GM19035 (cell line): ENCODE results near the gene LDHD.

Experiments
- ATAC-seq: cut with Tn5 transposase; IDR thresholded peaks from one replicate; pipeline ENCODE4 v1.9.1; 2021; ENCODE audit not compliant: unreplicated experiment

LDHD gene

GRCh38 chr16:75114946-75115825 lies 1.4 kb downstream of the LDHD start:
- no peak for ATAC-seq

GRCh38 chr16:75114179-75114945 lies 2.2 kb downstream of the LDHD start:
- no peak for ATAC-seq

- ATAC-seq, result no peak
Measured at GRCh38 chr16:75113541-75114121, 2.9 kb downstream of the LDHD start.

DNA sequence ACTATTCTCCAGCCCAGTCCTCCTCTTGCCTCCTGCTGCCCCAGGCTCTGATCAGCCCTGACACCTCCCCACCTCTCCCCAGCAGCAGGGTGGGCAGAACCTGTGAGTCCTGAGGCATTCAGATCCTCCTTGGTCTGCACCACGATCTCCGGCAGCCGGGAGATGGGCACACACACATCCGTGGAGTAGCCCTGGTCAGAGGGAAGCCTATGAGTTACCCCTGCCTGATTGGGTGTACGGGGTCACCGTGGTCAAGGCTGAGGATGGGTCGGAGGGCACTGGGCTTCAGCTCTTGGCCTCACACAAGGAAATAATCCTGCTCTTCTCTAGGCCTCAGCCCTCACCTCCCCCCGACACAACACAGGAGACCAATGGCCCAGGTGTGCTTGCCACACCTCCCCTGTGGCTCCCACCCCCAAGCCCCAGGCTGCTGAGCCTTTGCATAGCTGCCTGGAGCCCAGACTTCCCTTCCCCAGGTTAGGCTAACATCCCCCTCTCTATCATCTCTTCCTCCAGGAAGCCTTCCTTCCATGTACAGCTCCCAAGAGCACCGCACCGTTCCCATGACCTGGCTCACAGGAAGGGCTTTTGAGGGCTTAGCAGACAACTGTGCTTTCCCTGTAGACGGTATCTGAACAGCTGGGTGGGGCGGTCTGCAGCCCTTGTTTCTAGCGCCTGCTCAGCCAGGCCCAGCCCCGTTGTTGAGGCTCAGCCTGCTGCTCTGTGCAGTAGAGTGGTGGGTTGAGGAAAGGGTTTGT lies 3.7 kb downstream of the LDHD start:
- ATAC-seq, result no peak

DNA sequence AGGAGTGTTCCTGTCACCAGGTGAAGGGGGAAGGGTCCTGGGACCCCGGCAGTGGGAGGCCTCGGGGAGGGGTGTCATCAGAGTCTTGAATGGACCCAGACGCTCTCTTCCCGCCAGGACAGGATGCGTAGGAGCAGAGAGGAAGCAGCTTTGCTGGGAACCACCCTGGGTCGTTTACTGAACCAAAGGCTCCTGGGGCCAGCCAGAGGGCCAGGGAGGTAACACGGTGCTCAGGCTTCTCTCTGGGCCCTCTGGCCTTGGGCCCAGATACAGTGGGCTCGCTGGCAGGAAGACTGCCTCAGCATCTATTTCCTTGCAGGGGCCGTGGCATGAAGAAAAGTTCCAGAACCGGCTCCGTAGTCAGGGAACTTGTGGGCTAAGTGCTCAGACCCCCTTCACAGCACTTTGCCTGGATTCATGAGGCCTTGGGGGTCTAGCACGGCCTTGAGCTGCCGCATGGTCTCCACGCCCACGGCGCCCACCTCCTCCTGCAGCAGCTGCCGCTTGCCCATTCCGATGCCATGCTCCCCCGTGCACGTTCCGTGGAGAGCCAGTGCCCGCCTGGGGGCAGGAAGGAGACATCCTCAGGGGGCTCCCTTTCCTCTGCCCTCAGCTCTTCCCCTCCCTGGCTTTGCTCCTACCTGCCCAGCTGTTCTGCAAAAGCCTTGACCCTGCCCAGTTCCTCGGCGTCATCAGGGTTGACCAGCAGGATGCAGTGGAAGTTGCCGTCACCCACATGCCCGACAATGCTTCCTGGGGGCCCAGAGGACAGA lies 4.4 kb downstream of the LDHD start:
- no peak for ATAC-seq

DNA sequence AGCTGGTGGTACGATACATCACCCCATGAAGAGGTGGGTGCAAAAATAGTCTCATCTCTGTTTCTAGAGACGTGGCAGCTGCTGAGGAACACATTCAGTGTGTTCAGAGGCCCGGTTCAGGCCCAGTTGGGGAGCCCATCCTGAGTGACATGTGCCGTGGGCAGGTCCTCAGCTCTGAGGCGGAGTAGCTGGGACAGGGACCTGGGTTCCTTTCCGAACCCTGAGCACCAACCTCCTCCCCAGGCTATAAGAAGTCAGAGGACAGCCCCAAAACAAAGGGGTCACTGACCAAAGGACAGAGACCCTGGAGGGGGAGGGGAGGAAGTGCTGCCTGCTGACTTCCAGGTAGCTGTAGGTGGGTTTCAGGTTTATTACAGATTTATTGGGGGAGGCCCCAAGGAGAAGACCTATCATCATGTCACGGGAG lies 5.1 kb downstream of the LDHD start:
- ATAC-seq, result no peak

GRCh38 chr16:75110637-75111513 lies 5.7 kb downstream of the LDHD start:
- peak; percentile 78 for ATAC-seq

DNA sequence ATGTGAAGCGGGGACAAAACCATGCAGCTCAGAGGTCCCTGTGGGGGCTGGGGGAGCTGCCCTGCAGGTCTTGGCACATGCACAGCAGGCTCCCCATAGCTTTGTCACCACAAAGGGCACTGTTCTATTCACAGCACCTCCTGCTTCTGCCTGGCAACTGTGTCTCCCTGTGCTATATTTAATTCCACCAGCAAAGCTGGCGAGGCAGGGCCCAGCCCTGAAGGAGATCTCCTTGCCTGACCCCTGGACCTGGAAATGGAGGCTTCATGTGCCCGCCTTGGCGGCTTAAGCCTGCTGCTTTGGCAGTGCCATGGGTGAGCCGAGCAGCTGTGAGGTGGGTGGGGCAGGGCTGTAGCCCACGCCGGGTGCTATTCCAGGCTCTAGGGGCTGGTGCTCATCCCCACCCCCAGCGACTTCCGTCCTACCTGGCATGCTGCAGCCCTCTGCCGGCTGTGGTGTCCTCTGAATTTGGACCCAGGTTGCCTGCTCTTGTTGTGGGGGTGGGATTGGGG lies 6.8 kb downstream of the LDHD start:
- ATAC-seq, result no peak

- ATAC-seq, result no peak
Measured at GRCh38 chr16:75108792-75109731, 7.5 kb downstream of the LDHD start.

GRCh38 chr16:75107505-75107904 lies 9.1 kb downstream of the LDHD start:
- no peak for ATAC-seq

DNA sequence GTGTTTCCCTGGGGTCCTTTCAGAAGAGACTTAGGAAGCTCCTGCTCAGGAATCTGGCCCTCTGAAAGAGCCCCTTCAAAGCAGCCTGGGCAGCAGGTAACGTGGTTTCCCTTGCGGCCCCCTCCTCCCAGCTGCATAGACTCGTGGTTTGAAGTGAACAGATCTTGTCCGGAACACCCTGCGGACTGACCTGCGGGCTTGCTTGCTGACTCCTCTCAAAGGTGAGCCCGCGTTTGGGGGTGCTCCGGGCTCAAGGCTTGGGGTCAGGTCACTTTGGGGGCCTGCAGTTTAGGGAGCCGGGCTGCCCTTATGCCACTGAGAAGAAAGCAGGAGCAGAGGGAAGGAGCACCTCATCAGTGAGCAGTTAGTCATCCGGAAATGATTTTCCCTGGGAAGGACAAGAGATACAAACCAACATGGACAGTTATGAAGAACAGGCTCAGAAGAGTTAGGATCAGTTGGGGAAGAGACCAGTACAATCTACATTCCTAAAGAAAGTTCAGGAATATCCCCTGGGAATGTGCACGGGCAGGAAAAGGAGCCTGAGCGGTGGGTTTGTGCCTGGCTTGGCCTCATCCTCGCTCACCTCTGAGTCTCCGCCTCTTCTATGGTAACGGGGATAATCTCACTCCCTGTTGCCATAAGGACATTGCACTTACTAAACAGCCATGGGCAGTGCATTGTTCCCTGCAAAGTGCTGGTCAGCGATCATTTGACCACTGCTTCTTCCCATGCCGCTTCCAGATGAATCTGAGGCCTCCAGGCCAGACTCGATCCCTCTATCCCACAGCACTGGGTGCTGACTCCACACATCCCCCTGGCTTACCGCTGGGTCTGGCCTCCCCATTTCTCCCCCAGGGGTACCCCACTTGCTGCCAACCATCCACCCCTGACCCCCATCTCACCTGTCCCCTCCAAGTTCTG lies 10.0 kb downstream of the LDHD start:
- ATAC-seq, result no peak

- ATAC-seq, result no peak
Measured at GRCh38 chr16:75105306-75106061, 11.1 kb downstream of the LDHD start.

GRCh38 chr16:75104836-75105235 lies 11.7 kb downstream of the LDHD start:
- ATAC-seq, result no peak

DNA sequence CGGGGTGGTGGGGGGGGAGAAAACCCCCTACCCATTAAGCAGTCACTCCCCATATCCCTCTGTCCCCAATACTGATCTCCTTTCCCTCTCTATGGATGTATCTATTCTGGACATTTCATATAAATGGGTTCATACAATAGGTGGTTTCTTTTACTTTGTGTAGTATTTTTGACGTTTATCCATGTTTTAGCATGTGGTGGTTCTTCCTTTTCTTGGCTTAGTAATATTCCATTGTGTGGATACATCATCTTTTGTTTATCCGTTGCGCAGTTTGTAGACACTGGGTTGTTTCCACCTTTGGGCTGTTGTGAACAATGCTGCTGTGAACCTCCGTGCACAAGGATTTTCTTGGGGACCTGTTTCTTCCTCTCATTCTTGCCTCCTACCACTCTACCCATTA lies 12.6 kb downstream of the LDHD start:
- no peak for ATAC-seq

GRCh38 chr16:75102595-75102994 lies 14.0 kb downstream of the LDHD start:
- no peak for ATAC-seq

GRCh38 chr16:75101635-75102034 lies 14.9 kb downstream of the LDHD start:
- no peak for ATAC-seq
